GM21723 (cell line): ENCODE measurements around the gene MAPKAPK3.
"Not testable (repeated sequence)": the region's sequence is repeated elsewhere in the genome, so short reads cannot be mapped to it uniquely, and the experiment has no call there.

ENCODE experiments used
- ATAC-seq: cut with Tn5 transposase; IDR thresholded peaks from one replicate; pipeline ENCODE4 v1.9.1; 2021; ENCODE audit warnings: mild to moderate bottlenecking, moderate library complexity; ENCODE audit not compliant: unreplicated experiment

Gene MAPKAPK3

DNA sequence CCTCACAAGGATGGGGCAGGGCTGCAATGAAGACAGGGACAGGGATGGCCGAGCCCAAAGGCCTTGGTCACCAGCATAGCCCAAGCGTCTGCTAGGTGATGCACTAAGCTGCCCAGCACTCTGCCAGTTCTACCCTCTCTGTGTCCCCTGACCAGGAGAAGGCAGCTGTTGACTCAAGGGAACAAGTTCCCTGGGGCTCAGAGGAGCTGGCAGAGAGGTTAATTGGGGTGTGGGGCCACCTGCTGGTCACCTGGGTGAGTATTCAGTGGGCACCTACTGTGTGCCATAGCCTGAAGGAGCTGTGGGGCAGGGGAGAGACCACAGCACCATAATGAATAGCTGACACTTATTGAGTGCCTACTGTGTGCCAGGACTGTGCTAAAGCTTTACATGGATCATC, 35.8 kb downstream of the MAPKAPK3 start:
- no peak for ATAC-seq

DNA sequence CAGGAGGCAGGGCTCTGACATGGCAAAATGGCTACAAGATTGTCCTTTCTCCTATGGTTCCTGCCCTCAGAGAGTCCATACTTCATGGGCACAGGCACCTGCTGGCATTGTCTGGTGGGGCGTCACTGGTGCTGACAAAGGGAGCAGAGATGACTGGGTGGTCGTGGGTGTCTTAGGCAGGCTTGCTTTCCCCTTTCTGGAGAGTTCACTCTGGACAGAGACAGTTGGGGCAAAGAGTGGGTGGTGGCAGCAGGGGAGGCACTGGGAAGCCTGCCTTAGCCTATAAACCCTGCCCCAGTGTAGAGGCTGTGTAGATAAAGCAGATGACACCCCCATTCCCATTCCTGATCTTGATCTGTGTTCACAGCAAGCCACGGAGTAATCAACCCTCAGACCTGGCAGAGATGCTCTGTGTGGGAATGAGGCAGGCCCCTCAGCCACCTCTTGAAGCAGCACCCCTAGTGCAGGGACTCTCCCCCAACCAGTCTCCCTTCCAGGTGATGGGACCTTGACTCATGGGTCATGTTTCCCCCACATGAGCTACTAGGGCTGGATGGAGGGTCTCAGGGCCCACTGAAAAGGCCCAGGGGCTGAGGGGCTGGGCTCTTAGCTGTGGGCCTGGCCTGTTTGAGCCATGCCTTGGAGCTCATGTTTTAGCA, 37.1 kb downstream of the MAPKAPK3 start:
- ATAC-seq = no peak

DNA sequence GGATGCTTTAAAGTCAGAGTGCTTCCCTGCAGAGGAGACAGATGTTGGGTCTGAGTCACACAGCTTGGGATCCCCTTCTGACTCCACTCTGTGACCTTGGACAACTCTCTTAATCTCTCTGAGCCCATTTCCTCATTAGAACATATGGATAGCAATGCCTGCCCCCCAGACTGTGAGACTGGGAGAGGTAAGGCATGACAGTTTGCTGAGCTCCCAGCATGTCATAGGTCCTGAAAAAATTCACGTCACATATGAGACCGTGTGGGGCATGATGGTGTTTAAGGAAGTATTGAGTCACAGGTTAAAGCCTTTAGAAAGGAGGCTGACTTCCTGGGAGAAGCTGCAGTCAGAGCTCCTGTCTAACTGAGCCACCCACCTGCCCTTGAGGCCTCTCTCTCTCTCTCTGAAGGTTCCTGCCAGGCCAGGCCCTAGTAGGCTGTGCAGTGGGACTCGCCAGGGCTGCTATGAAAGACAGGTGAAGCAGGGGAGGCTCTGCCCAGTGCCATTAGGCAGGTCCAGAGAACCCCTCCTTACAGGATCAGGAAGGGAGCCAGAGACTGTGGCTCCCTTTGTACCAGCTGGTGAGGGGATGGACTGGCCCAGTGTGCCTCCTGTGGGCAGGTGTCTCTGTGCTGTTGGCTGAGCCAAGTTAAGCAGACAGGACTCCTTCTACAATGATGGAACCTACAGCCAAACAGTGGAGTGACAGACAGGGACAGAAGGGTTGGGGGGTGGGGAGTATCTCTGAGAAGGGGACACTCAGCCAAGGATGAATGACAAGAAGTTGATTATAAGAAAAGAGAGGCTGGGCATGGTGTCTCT, 38.3 kb downstream of the MAPKAPK3 start:
- ATAC-seq = no peak

GRCh38 chr3:50656417-50657195, 39.7 kb downstream of the MAPKAPK3 start:
- no peak for ATAC-seq

DNA sequence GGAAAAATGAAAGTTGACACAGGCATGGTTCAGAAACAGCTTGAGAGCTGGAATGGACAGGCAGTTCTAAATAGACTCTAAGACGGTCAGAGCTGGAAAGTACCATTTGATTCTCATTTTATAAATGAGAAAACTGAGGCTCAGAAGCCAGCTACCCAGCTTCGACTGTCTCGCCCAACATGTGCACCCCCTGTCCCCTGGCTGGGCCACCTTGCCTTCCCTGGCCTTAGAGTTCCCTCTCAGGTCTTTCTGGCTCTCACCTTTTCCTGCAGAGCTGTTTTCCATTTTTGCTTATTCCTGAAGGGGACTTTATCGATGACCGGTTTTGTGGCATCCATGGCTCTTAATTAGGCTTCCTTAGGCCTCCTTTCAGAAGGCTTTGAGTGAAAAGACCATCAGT, 40.5 kb downstream of the MAPKAPK3 start:
- no peak for ATAC-seq

DNA sequence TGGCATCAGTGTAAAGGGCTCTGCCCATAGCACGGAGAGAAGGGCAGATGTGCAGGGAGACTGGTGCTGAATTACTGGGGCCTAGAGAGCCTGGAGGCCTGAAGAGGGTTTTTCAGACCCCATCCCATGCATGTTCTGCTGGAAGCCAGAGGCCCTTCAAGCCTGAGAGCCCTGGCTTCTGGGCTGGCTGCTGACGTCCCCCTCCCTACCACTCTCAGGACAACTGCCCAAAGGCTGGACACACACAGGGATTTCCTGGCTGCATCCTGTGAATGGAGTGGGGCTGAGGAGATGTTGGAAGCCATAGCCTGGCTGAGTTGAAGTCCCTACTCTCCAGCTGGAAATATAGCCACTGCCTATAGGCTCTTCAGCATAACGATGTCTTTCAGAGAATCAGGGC, 40.9 kb downstream of the MAPKAPK3 start:
- ATAC-seq = no peak

GRCh38 chr3:50658416-50658815, 41.5 kb downstream of the MAPKAPK3 start:
- no peak for ATAC-seq

DNA sequence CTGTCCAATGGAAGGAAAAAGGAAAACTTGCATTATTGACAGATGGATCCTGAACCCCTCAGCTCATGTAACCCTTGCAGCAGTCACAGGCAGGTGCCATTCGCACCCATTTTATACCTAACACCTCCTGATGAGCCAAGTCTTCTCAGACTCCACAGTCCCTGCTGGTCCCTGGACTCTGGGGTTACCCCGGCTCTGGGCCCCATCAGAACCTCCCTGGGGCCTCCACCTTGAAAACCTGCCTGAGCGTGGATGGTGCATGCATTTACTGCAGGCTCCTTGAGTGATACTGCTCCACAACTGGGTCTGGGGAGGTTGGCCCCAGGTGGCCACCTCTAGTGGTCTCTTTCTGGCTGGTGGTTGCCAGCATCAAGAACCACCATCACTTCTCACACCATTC, 41.9 kb downstream of the MAPKAPK3 start:
- ATAC-seq = no peak

DNA sequence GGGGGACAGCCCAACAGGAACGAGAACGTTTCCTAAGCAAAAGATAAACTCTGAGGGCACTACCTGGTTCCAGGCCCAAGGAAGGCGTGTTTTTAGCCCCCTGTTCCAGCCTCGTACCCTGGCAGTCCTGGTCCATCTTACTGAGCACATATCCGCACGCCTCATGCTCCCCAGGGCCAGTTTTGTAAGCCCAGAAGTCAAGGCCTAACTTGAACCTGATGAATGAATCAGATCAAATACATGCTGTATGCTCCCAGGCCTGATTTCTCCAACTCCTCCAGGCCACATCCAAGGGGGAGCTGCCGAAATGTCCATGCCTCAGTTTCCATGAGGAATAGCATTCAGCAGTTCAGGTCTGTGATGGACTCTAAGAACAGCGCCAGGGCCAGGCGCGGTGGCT, 43.4 kb downstream of the MAPKAPK3 start:
- ATAC-seq = no peak

GRCh38 chr3:50661321-50661837, 44.4 kb downstream of the MAPKAPK3 start:
- ATAC-seq = no peak

GRCh38 chr3:50662408-50662807, 45.5 kb downstream of the MAPKAPK3 start:
- no peak for ATAC-seq

GRCh38 chr3:50665081-50665840, 48.3 kb downstream of the MAPKAPK3 start:
- no peak for ATAC-seq

- not testable (repeated sequence) for ATAC-seq
These were observed 48.8 kb downstream of the MAPKAPK3 start for GRCh38 chr3:50665841-50666115.

- ATAC-seq = no peak
These were observed 49.9 kb downstream of the MAPKAPK3 start for GRCh38 chr3:50666837-50667236.

DNA sequence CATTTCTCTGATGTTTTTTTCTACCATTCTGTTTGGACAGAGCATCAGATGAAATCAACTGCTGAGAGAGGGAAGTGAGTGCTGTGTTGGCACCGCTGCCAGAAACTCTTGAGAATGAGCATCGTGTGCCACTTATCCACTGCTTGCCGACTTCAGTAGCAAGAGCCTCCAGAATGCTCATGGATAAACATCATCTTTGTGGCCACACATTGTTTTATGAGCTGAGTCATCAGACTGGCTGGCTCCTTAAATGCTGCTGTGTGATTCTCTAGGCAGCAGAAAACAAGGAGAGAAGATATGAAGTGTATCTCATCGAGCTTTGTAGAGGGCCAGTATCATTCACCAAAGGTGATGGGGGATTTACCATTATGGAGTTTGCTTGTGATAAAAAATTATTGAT, 54.4 kb downstream of the MAPKAPK3 start:
- ATAC-seq = no peak

DNA sequence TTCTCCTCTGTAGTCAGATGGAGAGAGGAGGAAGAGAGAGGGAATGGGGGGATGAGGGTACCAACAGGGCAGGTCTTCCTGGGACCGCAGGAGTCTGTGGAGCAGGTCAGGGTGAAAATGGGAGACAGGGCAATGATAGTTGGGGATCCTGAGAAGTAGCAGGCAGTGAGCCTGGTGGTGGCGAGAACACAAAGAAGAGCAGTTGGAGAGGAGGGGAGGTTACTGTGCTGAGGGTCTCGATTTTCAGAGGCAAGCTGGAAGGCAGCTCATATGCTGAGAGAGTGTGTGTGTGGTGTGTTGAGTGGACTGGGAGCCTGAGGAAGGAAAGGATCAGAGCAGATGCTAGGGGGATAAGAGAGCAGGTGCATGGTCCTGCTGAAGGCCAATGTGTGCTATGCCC, 55.7 kb downstream of the MAPKAPK3 start:
- no peak for ATAC-seq

DNA sequence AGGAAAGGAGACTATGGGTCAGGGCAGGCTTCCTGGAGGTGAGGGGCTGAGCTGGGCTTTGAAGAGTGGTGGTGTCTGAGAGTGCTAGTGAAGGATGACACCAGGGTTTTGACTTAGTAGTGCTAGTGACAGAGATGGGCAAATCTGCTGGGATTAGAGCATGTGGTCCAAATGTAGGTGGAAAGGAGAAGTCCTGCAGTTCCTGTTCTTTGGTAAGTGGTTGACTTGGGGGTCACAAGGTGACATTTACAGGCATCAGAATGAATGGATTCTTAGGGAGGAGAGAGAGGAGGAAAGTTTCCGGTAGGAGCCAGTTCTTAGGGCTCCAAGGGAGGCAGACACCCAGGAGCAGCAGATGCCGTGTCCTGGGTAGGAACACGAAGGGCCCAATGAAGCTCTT, 57.0 kb downstream of the MAPKAPK3 start:
- ATAC-seq = no peak

GRCh38 chr3:50674349-50675178, 57.6 kb downstream of the MAPKAPK3 start, which contains the start of gene DOCK3:
Gene DOCK3 (plus strand): TSS chr3:50674927. CDS start chr3:50675264, 337 bp downstream.
- no peak for ATAC-seq

DNA sequence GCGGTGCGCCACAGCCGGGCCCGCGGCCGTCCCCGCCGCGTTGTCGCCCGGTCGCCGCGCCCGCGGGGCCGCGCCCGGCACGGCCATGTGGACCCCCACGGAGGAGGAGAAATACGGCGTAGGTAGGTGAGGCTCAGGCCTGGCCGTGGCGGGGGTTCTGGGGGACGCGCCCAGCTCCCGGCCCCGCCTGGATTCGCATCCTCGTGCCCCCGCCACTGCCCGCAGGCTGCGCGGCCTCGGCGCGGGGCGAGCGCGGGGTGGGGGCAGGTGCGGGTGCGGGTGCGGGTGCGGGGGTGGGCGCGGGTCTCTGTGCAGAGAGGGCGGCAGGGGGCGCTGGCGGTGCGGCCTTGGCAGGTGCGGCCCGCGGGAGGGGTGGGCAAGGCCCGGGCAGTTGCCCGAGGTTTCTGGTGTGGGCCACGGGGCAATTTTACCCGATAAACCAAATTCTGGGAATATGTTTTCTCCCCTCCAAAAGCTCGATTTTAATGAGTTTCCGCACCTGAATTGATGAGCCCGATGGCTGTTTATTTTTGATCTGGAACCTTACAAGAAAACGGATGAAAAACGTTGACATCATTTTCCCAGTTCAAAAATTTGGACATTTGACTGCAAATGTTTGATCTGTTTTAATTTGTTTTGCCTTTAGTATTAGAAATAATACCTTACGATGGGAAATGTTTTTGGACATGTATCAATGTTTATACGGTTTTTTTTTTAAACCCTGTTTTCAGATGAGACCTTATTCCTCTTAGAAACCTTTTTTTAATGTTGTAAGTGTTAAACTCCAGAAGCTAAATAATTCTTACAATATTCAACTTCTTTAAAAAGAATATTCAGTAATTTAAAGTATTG, 58.5 kb downstream of the MAPKAPK3 start:
- ATAC-seq = no peak
